OCI-LY1 (cell line): ENCODE results near the gene CD6.

ENCODE experiments used
- CTCF ChIP-seq: fragments of 200-600 bp; sonication (generic), shearing (Covaris generic); IDR thresholded peaks from 2 replicates; pipeline ENCODE4 v1.5.1; 2017; ENCODE audit warnings: mild to moderate bottlenecking, antibody characterized with exemption, low read length, moderate library complexity, mixed read lengths
- EZH2 ChIP-seq: fragments of 200-600 bp; sonication (generic), shearing (Covaris generic); IDR thresholded peaks from 2 replicates; pipeline ENCODE4 v1.8.0; 2017; ENCODE audit warnings: borderline replicate concordance, mixed run types, mild to moderate bottlenecking, antibody characterized with exemption, low read length, moderate library complexity, mixed read lengths

- TF ChIP-seq CTCF, result no peak
- no peak for TF ChIP-seq EZH2
Measured at GRCh38 chr11:60968223-60968622, 3.3 kb upstream of the CD6 start.
